K562 (cell line): ENCODE results near the gene CMIP. TPM values are rescaled to one million over a fixed set of nuclear protein-coding genes. Genes with fewer than 3 reads are reported as not detected.
A peak's percentile ranks its signal among the peaks of the same experiment; 100 is the strongest.

Source experiments
- AFF4 ChIP-seq: sonication (generic); formaldehyde crosslinking; IDR thresholded peaks from 2 replicates; pipeline ENCODE4 v1.8.0; 2023; ENCODE audit warnings: mild to moderate bottlenecking, missing genetic modification reagents
- ATF7 ChIP-seq: fragments of 450-650 bp; IDR thresholded peaks from 2 replicates; pipeline ENCODE4 v1.7.1; 2014; ENCODE audit warnings: mild to moderate bottlenecking, moderate library complexity
- CREB5 ChIP-seq: fragments of 250-450 bp; sonication (Bioruptor Pico); IDR thresholded peaks from 2 replicates; pipeline ENCODE4 v1.5.0; 2020; ENCODE audit warnings: mild to moderate bottlenecking
- KDM1A ChIP-seq, 2 experiments: fragments of 450-650 bp; IDR thresholded peaks; 2 replicates each; pipeline ENCODE4 v1.6.1; 2016; ENCODE audit warnings: mild to moderate bottlenecking in 2 of 2
- NFATC3 ChIP-seq: fragments of 450-650 bp; IDR thresholded peaks from 2 replicates; pipeline ENCODE4 v1.6.1; 2017; ENCODE audit warnings: mild to moderate bottlenecking
- PREB ChIP-seq: sonication (generic); formaldehyde crosslinking; IDR thresholded peaks from 2 replicates; pipeline ENCODE4 v1.8.1; 2023; ENCODE audit warnings: mild to moderate bottlenecking, missing genetic modification reagents
- SMAD4 ChIP-seq: fragments of 250-450 bp; sonication (Bioruptor Pico); conservative IDR thresholded peaks from 2 replicates; pipeline ENCODE4 v1.8.0; 2021; ENCODE audit warnings: inconsistent platforms, mild to moderate bottlenecking, moderate library complexity
- SRSF9 ChIP-seq: fragments of 200-400 bp; formaldehyde crosslinking; IDR thresholded peaks from 2 replicates; pipeline ENCODE4 v1.6.1; 2017; ENCODE audit warnings: low read depth, low read length, borderline replicate concordance
- ZEB2 ChIP-seq: fragments of 450-650 bp; IDR thresholded peaks from 2 replicates; pipeline ENCODE4 v1.6.1; 2016
- ZFPM2 ChIP-seq: fragments of 250-450 bp; sonication (Bioruptor Pico); IDR thresholded peaks from 2 replicates; pipeline ENCODE4 v1.5.1; 2022; ENCODE audit warnings: mild to moderate bottlenecking
- ZNF57 ChIP-seq: fragments of 450-650 bp; formaldehyde crosslinking; IDR thresholded peaks from 2 replicates; pipeline ENCODE4 v1.4.0; 2020; ENCODE audit warnings: mild to moderate bottlenecking, moderate library complexity
- polyA plus RNA-seq, 8 experiments: library from polyadenylated mRNA; depleted of rRNA in 4 of 8; stranded (reverse) in 5 of 8; unstranded in 3 of 8; fragments of >200 nt; fragmentation: Nextera tagmentation in 2 of 8; fragmentation: Illumina TruSeq in 1 of 8; extraction: Ambion mirVana in 2 of 8; extraction: Trizol in 1 of 8; gene quantifications; 2 replicates each; pipeline versions ENCODE4 v1.2.1 to v1.2.3, GENCODE V29; 2011 to 2014; ENCODE audit warnings: inconsistent platforms in 1 of 8, missing spikeins in 1 of 8
- total RNA-seq, 7 experiments: library from RNA; depleted of rRNA in 6 of 7; stranded (reverse); fragments of >200 nt in 6 of 7; fragmentation: Illumina TruSeq in 2 of 7; extraction: Trizol in 2 of 7; gene quantifications; 2 replicates each; pipeline versions ENCODE4 v1.2.1 to v1.2.3, GENCODE V29; 2011 to 2021; ENCODE audit warnings: low replicate concordance in 1 of 7
- TF ChIP-seq, protein P1 (sequence below): fragments of 450-650 bp; IDR thresholded peaks from 2 replicates; pipeline ENCODE4 v1.6.1; 2017; ENCODE audit warnings: mild to moderate bottlenecking, moderate library complexity

The CMIP gene
- total and polyA plus RNA-seq, 9 of the 15 experiments (the other 6 are each of a cell fraction or from before 2014, with no cell fraction given): 0.94 to 82.5 (median 10.3) TPM

DNA sequence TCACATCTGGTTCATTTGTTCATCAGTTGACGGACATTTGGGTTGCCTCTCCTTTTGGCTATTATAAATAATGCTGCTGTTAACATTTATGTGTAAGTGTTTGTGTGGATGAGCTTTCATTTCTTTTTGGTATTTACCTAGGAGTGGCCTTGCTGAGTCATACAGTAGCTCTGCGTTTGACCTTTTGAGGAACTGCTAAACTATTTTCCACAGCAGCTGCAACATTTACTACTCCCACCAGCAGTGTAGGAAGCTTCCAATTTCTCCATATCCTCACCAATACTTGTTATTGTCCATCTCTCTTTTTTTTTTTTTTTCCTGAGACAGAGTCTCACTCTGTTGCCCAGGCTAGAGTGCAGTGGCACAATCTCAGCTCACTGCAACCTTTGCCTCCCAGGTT is 313.8 kb downstream of the CMIP start (continued):
- TF ChIP-seq AFF4 (CRISPR knock-in tag) (no peak), ATF7 (0 out of 2 replicates have a peak, but pooled peaks have one; percentile 19), NFATC3 (no peak), SRSF9 (no peak), ZFPM2 (CRISPR knock-in tag) (no peak), CREB5 (no peak), PREB (CRISPR knock-in tag) (no peak), ZEB2 (no peak), KDM1A (IDR thresholded peaks at IDR 0.05) (0 out of 4 replicates have a peak, but pooled peaks of 1 of the 2 experiments have one; percentile 38), SMAD4 (no peak), ZNF57 (CRISPR knock-in tag) (no peak)
- TF ChIP-seq, protein P1, sequence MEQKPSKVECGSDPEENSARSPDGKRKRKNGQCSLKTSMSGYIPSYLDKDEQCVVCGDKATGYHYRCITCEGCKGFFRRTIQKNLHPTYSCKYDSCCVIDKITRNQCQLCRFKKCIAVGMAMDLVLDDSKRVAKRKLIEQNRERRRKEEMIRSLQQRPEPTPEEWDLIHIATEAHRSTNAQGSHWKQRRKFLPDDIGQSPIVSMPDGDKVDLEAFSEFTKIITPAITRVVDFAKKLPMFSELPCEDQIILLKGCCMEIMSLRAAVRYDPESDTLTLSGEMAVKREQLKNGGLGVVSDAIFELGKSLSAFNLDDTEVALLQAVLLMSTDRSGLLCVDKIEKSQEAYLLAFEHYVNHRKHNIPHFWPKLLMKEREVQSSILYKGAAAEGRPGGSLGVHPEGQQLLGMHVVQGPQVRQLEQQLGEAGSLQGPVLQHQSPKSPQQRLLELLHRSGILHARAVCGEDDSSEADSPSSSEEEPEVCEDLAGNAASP: no peak
